ENCODE measurements around the gene NMRAL1. TPM values are rescaled to one million over a fixed set of nuclear protein-coding genes. Genes with fewer than 3 reads are reported as not detected.

The NMRAL1 gene
- total RNA-seq, 1 donor from 2014 or later: 24.1 TPM

GRCh38 chr16:4465977-4466779, 8.2 kb downstream of the NMRAL1 start:
- no peak for DNase-seq

GRCh38 chr16:4463522-4464163, 10.8 kb downstream of the NMRAL1 start:
- no peak for DNase-seq

- DNase-seq: no peak
Observed at GRCh38 chr16:4461250-4462085, 13.0 kb downstream of the NMRAL1 start.

GRCh38 chr16:4460936-4461249, 13.5 kb downstream of the NMRAL1 start:
- DNase-seq: no peak

- DNase-seq: no peak
Observed at GRCh38 chr16:4455951-4456350, 18.5 kb downstream of the NMRAL1 start.

GRCh38 chr16:4455081-4455480, 19.3 kb downstream of the NMRAL1 start:
- DNase-seq: no peak

- no peak for DNase-seq
Observed at GRCh38 chr16:4454623-4455022, 19.8 kb downstream of the NMRAL1 start.

- no peak for DNase-seq
Observed at GRCh38 chr16:4452674-4453073, 21.8 kb downstream of the NMRAL1 start.

- DNase-seq: no peak
Observed at GRCh38 chr16:4450931-4451519, 23.4 kb downstream of the NMRAL1 start.

- no peak for DNase-seq
Observed at GRCh38 chr16:4450430-4450829, 24.0 kb downstream of the NMRAL1 start.

- DNase-seq: no peak
Observed at GRCh38 chr16:4443986-4444385, 30.4 kb downstream of the NMRAL1 start.

- no peak for DNase-seq
Observed at GRCh38 chr16:4443271-4443670, 31.2 kb downstream of the NMRAL1 start.

GRCh38 chr16:4442371-4442770, 32.1 kb downstream of the NMRAL1 start:
- DNase-seq: no peak

- DNase-seq: no peak
Observed at GRCh38 chr16:4437366-4437765, 37.1 kb downstream of the NMRAL1 start.

- no peak for DNase-seq
Observed at GRCh38 chr16:4435337-4436067, 38.9 kb downstream of the NMRAL1 start.

GRCh38 chr16:4433914-4434787, 40.3 kb downstream of the NMRAL1 start:
- no peak for DNase-seq

- DNase-seq: no peak
Observed at GRCh38 chr16:4433228-4433627, 41.2 kb downstream of the NMRAL1 start.

- no peak for DNase-seq
Observed at GRCh38 chr16:4431023-4431422, 43.4 kb downstream of the NMRAL1 start.

GRCh38 chr16:4428500-4428899, 45.9 kb downstream of the NMRAL1 start:
- no peak for DNase-seq

GRCh38 chr16:4426722-4427372, 47.6 kb downstream of the NMRAL1 start:
- no peak for DNase-seq

Measured in skin of body (tissue), 2 donors.